Stimulated activated effector memory CD8-positive, alpha-beta T cell treated with anti-CD3 and anti-CD28 coated beads, Interleukin-12 subunit alpha, Interleukin-12 subunit beta, amount 100 ng/mL, for 72 hours (primary cell): ENCODE results near the gene GMDS.
A peak's percentile ranks its signal among the peaks of the same experiment; 100 is the strongest.

ENCODE experiments used
- ATAC-seq: fragments of 150-1000 bp; cut with Tn5 transposase; 2 replicates; pipeline ENCODE4 v1.10.0; 2021
- DNase-seq, 2 donors: peaks; one replicate each; pipeline ENCODE4 v3.0.0; 2021 to 2022; ENCODE audit warnings: low spot score in 2 of 2
- H3K27ac Mint-ChIP-seq: one replicate; pipeline ENCODE4 v1.8.0; 2022; ENCODE audit warnings: mild to moderate bottlenecking, mixed read lengths
- H3K36me3 Mint-ChIP-seq: one replicate; pipeline ENCODE4 v1.8.0; 2022; ENCODE audit warnings: mild to moderate bottlenecking, mixed read lengths
- H3K4me1 Mint-ChIP-seq: one replicate; pipeline ENCODE4 v1.8.0; 2022; ENCODE audit warnings: mixed read lengths
- H3K4me3 Mint-ChIP-seq: one replicate; pipeline ENCODE4 v1.8.0; 2022; ENCODE audit warnings: mild to moderate bottlenecking, mixed read lengths
- H3K9me3 Mint-ChIP-seq: one replicate; pipeline ENCODE4 v1.8.0; 2022; ENCODE audit warnings: mixed read lengths

Gene GMDS

DNA sequence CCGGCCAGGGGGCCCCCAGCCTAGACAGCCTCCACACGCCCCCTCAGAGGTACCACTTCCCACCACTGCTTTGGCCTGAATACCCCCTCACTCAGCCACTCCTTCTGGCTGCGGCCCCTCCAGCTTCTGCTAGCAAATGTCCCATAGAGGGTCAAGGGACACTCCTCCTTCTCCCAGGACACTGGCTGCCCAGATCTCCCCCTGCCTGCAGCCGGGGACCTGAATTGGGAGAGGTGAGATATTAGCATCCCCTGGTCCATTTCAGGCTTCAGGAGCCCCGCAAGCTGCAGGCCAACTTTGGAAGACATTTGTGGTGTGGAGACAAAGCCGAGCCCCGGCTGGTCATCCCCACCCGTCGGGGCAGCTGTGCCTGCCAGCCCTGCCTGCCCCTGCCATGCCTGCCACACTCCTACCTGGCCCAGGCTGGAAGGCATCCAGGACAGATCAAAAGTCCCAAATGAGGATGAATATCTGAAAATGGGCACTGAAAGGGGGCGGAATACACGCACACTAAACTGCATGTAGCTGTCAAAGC lies 668.2 kb downstream of the GMDS start:
- H3K4me1 Mint-ChIP-seq = no peaks in the 10 kb centered on the region
- DNase-seq (no peak), ATAC-seq (no peak)
- no peak overlapping the region for H3K27ac Mint-ChIP-seq
- H3K36me3 Mint-ChIP-seq = no peaks in the 10 kb centered on the region
- no peaks in the 10 kb centered on the region for H3K9me3 Mint-ChIP-seq
- no peak overlapping the region for H3K4me3 Mint-ChIP-seq

DNA sequence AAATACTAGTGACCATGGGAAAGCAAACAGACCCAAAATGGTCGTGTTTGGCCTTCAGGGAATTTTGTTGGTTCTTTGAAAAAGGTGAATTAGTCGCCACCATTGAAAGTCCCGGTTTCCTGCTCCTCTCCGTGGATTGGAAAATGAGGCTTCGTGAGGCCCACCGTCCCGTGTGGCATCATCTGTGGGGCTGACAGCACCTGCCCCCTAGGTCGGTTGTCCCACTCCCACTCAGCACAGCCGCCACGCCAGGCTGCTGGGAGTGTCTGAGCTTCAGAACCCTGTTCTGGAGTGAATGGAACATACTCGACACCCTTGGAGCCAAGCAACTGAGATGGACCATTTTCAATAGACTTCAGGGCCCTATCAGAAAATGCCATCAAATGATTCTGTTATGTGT lies 668.7 kb downstream of the GMDS start:
- H3K27ac Mint-ChIP-seq = no peak overlapping the region
- H3K9me3 Mint-ChIP-seq = peaks cover 1% of the 10 kb centered on the region
- H3K4me3 Mint-ChIP-seq = no peak overlapping the region
- no peaks in the 10 kb centered on the region for H3K4me1 Mint-ChIP-seq
- DNase-seq = no peak
- no peak for ATAC-seq
- H3K36me3 Mint-ChIP-seq = no peaks in the 10 kb centered on the region

DNA sequence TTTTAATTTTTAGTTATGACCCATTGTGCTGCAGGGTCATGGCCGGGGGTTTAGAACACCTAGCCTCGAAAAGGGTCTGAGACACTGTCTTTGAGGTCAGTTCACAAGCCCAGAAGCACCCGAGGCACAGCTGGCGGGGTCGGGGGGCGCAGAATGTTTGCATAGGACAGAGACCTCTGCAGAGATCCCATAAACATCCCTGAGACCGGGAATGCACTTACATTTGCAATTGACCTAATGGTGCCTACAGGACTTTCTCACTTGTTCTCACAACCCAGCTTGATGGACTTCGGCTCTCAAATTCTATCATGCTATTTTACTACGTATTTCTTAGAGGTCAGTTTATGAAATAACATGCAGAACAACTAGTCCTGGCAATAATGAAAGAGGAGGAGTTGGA lies 669.2 kb downstream of the GMDS start:
- Mint-ChIP-seq H3K4me1 (no peaks in the 10 kb centered on the region), H3K27ac (no peak overlapping the region), H3K9me3 (peaks cover 7% of the 10 kb centered on the region), H3K36me3 (no peaks in the 10 kb centered on the region), H3K4me3 (no peak overlapping the region)
- no peak for DNase-seq
- ATAC-seq = no peak

DNA sequence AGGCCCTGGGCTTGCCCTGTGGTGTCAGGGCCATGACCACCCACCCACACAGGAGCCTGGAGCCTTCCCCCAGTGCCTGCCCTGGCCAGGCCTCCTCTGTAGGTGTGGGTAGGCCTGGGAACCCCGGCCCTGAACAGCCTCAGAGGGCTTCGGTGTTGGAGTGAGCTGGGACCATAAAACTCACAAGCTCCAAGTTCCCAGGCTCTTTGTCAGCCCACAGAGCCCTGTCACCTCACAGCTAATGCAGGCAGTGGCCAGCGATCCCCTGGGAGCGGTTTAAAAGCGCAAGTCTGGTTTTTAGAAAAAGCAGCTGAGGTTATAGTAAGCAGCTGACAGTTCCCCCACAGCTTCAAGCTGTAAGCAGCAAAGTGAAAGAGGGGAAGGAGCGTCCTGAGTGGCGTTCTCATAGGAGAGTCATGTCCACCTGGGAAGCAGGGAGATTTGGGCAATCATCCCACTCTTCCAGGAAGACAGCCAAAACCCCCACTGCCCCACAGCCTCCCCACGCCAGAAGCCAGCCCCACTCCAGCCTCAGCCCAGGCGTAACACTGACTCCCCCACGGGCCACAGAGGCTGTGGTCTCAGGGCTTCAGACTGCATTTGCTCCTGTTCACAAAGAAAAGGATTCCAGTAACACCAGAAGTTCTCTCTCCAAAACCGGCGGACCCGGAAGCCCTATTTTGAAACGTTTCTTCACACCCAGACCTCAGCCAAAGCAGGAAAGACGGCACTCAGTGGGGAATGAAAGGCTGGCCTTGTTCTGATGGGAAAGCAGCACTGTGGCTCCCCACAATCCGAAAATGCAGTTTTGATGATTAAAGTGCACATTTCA lies 670.0 kb downstream of the GMDS start:
- ATAC-seq (no peak), DNase-seq (no peak)
- Mint-ChIP-seq H3K36me3 (no peaks in the 10 kb centered on the region), H3K4me3 (no peak overlapping the region), H3K9me3 (peaks cover 13% of the 10 kb centered on the region), H3K4me1 (no peaks in the 10 kb centered on the region), H3K27ac (no peak overlapping the region)

DNA sequence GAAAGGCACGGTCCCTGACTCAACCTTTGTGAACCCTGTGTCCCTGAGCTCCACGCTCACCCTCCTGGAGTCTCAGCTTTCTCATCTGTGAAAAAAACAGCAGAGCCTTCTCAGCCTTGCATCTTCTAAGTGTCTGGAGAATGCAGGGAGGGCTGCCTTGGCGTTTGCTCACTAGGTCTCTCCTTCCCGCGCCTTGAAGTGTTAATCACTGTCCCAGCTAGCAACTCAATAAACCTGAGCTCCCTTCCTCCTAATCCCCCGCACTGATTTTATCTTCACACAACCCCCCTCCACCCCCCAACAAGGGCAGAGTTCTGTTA lies 670.6 kb downstream of the GMDS start:
- no peaks in the 10 kb centered on the region for H3K4me1 Mint-ChIP-seq
- H3K27ac Mint-ChIP-seq = no peak overlapping the region

DNA sequence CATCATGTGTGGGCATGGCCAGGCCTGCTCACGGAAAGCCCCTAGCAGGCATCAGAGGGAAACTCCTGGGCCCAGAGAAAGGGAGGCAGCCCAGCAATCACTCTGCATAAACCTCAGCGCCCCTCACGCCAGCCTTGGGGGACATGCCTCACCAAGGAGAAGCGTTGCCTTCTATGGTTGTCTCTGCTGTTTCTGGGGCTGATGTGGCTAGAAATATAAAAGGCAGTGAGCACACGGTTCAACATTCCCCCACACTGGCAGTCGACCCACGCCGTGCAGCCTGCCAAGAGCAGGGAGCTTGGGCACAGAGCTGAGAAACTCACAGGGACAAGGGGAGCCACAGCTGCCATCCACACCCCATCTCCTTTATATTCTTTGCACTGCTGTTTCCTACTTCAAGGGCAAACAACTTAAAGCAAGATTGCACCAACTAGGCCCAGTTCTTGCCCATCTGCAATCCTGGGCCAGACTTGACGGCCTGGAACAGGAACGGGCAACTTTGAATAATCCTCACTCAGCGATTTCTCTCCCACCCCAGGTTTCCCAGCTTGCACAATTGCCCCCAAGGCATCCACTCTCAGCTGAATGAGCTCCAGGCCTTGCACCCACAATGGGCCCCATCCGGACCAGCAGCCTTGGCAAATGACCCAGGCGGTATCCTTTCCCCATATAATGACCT lies 671.2 kb downstream of the GMDS start:
- peak in 1 of 2 donors; percentile 23 for DNase-seq
- Mint-ChIP-seq H3K4me1 (no peaks in the 10 kb centered on the region), H3K9me3 (peaks cover 13% of the 10 kb centered on the region), H3K36me3 (no peaks in the 10 kb centered on the region), H3K4me3 (no peak overlapping the region), H3K27ac (no peak overlapping the region)
- ATAC-seq = no peak

More for the DNA sequence above, 670.6 kb downstream of the GMDS start:
- H3K4me3 Mint-ChIP-seq = no peak overlapping the region
- peaks cover 13% of the 10 kb centered on the region for H3K9me3 Mint-ChIP-seq
- ATAC-seq (no peak), DNase-seq (no peak)
- H3K36me3 Mint-ChIP-seq = no peaks in the 10 kb centered on the region
